ENCODE data around the gene ASCL5. TPM values are rescaled to one million over a fixed set of nuclear protein-coding genes. Genes with fewer than 3 reads are reported as not detected.
A peak's percentile ranks its signal among the peaks of the same experiment; 100 is the strongest.

ASCL5 gene
- total and polyA plus RNA-seq, 2 of the 13 experiments (the other 11 are each of a cell fraction or from before 2014, with no cell fraction given): not detected

GRCh38 chr1:201170533-201171062 is 43.6 kb upstream of the ASCL5 start (continued):
- TF ChIP-seq EP300 (IDR thresholded peaks at IDR 0.05; ENCODE audit: low read depth in 2 of 2, low read length in 2 of 2): peak; percentile 32 to 90; a peak in 2 of 4 replicates
- TF ChIP-seq EP300 (CRISPR knock-in tag; IDR thresholded peaks at IDR 0.05; ENCODE audit: borderline replicate concordance): peak; percentile 89
- no peak for TF ChIP-seq REL (CRISPR knock-in tag; conservative IDR thresholded peaks at IDR 0.05)
- no peak for TF ChIP-seq ZNF207 (IDR thresholded peaks at IDR 0.05; ENCODE audit: borderline replicate concordance)
- TF ChIP-seq BRD4 (CRISPR knock-in tag; IDR thresholded peaks at IDR 0.05): no peak
- no peak for TF ChIP-seq CBX1 (IDR thresholded peaks at IDR 0.05; ENCODE audit: low read depth)
- TF ChIP-seq MED1 (CRISPR knock-in tag; IDR thresholded peaks at IDR 0.05): peak; percentile 90
- TF ChIP-seq JARID2 (CRISPR knock-in tag; IDR thresholded peaks at IDR 0.05; ENCODE audit: insufficient replicate concordance): no peak
- TF ChIP-seq AFF4 (CRISPR knock-in tag; IDR thresholded peaks at IDR 0.05): no peak
- no peak for TF ChIP-seq ZNF143 (CRISPR knock-in tag; IDR thresholded peaks at IDR 0.05)
- TF ChIP-seq ZNF414 (CRISPR knock-in tag; IDR thresholded peaks at IDR 0.05): no peak
- TF ChIP-seq MEIS1 (CRISPR knock-in tag; IDR thresholded peaks at IDR 0.05; ENCODE audit: borderline replicate concordance): peak; percentile 97
- TF ChIP-seq ZNF142 (CRISPR knock-in tag; IDR thresholded peaks at IDR 0.05): peak; percentile 73; the same call in 1 of the 2 replicates
- peak; percentile 59; the same call in 1 of the 2 replicates for TF ChIP-seq ZNF232 (CRISPR knock-in tag; IDR thresholded peaks at IDR 0.05; ENCODE audit: borderline replicate concordance)
- peak; percentile 89 for TF ChIP-seq SOX5 (CRISPR knock-in tag; IDR thresholded peaks at IDR 0.05; ENCODE audit: borderline replicate concordance)
- TF ChIP-seq CEBPG (CRISPR knock-in tag; IDR thresholded peaks at IDR 0.05): peak; percentile 99
- TF ChIP-seq ZNF329 (CRISPR knock-in tag; IDR thresholded peaks at IDR 0.05; ENCODE audit: low read depth): no peak
- peak; percentile 62; the same call in 1 of the 2 replicates for TF ChIP-seq HBP1 (CRISPR knock-in tag; IDR thresholded peaks at IDR 0.05; ENCODE audit: low read depth)
- TF ChIP-seq PTBP1 (IDR thresholded peaks at IDR 0.05; ENCODE audit: low read depth, low read length, poor library complexity, severe bottlenecking): no peak
